NCI-H1417 (cell line): ENCODE measurements around the gene PURA.

Experiments used
- DNase-seq, 3 experiments: peaks; one replicate each; lab custom pipeline; 2025; lab: John Stamatoyannopoulos, UW

The PURA gene

DNA sequence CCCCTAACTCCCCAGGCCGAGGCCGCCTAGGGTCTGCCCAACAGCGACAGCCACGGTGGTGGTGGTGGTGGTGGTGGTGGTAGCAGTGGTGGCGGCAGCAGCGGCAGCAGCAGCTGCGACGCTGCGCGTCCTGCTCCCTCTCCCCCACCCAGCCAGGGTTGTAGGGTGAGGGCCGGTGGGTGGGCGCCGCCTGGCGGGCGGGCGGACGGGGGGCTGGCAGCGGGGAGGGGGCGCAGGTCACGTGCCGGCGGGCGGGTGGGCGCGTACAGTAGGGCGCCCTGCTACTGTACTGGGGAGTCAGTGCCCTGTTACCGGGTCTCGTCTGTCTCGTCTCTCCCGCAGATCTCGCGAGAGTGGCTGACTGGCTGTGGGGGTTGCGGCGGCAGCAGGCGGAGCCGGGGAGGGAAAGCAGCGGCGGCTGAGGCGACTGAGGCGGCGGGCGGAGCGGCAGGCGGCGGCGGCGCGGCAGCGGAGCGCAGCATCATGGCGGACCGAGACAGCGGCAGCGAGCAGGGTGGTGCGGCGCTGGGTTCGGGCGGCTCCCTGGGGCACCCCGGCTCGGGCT is at the start of gene PURA:
Gene PURA (plus strand): TSS at position 411 of the 565 bp plus-strand sequence. CDS start 73 bp downstream, at position 484.
- peak; percentile 86 to 92 (median 89) for DNase-seq

DNA sequence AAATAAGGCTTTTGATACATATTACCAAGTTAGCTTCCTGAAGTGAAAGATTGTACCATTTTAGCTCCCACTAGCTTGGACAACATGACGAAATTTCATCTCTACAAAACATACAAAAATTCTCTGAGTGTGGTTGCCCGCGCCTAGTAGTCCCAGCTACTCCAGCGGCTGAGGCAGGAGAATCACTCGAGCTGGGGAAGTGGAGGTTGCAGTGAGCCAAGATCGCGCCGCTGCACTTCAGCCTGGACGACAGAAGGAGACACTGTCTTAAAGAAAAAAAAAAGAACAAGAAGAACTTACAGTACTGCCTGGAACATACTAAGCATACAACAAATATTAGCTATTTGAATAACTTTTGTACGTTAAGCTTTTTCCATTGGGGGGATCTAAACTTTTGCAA is 41.1 kb upstream of the PURA start:
- DNase-seq, result no peak

DNA sequence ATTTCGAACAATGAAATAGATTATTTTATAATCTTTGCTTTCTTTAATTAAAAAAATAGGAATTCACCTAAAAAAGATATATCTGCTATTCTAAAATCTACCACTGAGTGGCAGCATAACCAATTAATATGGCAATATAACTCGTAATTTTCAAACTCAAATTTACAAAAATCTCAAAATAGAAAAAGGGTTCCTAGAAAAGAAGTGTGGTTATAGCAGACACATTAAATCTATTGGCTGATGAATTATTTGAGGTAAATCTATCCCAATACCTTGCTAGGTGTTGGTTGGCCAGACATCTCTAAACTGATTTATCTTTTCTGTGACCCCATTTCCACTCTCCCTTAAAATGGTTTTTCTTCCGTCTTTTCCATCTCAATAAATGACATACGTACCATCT is 40.6 kb upstream of the PURA start:
- peak in 2 of 3 experiments; percentile 5 to 10 for DNase-seq

DNA sequence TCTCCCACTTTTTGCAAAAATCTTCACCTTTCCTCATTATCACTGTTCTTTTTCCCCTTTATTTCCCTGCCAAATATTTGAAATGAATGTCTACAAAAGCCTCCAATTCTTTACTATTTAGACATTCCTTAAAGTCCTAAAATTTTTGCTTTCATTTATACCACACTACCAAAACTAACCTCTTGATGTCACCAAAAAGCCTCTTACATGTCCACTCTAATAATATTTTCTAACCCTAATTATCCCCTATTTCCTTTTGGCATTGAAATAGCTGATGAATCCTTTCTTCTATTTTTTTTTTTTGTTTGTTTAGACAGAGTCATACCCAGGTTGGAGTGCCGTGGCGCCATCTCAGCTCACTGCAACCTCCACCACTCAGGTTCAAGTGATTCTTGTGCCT is 38.5 kb upstream of the PURA start:
- DNase-seq, result peak in 1 of 3 experiments; percentile 29

DNA sequence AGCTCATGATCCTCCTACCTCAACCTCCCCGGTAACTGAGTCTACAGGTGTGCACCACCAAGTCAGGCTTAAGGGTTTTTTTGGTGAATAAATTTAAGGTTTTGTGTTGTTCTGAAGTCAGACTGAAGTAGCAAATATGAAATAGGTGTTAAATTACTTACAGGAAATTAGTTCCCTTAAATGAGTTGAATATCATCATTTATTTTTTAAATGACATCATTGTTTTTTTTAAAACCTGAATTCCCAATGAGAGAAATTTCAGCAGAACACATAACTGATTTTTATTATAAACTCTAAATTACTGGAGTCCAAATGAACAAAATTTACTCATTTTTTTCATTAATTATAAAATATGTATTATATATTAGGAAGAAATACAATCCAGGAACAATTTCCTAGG is 37.8 kb upstream of the PURA start:
- DNase-seq, result no peak

DNA sequence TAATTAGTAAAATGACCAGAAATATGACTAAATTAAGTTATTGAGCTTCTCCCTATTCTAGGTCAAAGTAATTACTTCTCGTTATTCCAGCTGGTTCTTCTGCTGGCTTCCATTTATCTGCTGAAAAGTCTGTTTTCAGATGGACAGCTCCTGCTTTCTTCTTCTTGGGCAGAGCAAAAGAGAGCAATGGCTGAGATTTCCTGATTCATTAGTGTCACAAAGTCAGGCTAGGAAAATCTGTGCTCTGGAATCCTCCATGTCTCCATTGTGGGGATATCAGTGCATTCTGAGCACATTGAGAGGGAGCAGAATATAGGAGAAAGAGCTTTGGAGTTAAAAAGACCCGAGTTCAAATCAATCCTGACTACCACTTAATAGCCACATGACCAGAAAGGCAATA is 37.1 kb upstream of the PURA start:
- DNase-seq, result no peak

DNA sequence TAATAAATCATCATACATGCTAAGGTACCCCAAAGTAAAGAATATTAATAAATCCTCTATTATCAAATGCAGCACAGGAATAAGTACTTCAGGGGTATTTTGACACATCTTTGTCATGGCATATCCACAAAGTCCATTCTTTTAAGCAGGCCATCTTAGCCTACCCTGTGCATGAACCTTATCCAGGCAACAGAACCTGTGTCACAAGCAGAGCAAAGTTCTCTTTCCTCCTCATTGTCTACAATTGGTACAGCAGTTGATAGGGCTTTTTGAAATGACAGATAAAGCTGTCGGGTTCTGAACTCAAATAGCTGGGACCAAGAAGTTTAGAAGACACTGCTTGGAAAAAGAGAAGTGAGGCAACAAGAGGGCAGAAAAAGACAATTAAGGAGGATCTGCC is 30.8 kb upstream of the PURA start:
- DNase-seq, result no peak

DNA sequence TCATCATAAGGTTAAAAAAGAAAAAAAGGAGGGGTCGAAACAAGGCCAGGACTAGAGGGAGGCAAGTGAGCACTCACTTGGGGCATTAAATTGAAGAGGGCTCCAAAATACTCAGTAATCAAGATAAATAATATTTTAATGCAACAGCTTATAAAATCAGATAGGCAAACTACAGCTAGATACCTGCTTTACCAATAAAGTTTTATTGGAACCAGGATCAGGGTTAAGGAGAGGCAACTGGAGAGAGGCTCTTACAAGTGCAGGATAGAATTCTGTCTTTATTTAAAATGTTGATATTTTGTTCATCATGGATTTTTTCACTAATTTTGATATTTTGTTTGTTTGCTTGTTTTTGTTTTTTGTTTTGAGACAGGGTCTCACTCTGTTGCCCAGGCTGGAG is 30.3 kb upstream of the PURA start:
- DNase-seq, result no peak

DNA sequence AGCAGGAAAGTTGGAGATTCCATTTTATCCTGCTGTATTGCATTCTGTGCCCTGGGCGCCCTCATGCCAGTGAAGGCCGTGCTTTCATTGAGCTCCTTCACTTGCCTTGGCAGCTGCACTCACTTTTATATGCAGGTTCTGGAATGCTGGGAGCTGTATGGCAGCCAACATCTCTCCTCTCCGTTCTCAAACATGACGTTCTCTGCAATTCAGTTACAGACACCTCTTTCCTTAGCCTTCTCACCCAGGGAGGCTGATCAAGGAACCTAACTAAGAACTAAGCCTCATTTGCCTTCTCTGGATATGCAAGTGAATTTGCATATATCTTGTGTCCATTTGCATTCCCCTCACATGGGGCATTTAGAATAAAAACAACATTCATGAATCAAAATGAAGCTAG is 29.4 kb upstream of the PURA start:
- no peak for DNase-seq

DNA sequence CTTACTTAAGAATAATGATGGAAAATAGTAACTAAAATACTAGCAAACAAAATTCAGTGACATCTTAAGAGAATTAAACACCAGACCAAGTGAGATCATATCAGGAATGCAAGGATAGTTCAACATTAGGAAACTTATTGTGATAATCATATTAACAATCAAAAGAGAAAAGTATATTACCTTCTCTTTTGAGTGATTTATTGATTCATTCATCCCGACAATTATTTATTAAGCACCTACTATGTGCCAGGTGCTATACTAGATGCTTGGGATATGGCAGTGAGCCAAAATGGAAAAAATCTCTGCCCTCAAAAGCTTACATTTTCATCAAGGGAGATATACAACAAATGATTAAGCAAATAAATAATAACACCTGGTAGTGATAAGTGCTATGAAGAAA is 23.7 kb upstream of the PURA start:
- DNase-seq, result no peak

DNA sequence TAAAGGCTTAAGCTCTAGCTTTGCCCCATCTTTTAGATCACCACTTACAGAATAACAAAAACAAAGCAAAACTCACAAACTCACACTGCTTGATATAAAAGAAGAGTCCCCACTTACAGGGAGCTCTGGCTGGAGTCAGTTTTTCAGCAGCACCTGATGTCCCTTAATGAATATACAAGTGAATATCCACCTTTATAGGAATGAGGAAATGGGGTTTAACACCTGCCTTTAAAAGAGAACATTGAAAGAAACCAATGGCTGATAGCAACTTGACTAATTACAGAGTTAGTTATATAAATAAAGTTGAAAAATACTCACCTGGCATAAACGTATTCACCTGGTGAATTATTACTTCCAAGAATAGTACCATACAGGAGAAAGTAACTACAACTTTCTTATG is 20.7 kb upstream of the PURA start:
- DNase-seq, result no peak

DNA sequence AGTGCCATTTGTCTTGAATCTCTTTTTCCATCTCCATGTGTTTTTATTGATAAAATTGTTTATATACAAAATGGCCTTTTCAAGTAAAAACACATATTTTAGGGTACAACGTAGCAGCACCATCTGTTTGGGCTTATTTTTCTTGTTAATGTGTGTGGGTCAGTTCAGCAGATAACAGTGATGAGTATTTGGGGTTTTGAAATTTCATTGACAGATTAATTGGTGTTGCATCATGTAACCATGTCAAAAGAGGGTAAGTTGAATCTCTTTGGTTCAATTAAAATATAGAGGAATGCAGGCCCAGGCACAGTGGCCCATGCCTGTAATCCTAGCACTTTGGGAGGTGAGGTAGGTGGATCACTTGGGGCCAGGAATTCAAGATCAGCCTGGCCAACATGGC is 20.0 kb upstream of the PURA start:
- no peak for DNase-seq

DNA sequence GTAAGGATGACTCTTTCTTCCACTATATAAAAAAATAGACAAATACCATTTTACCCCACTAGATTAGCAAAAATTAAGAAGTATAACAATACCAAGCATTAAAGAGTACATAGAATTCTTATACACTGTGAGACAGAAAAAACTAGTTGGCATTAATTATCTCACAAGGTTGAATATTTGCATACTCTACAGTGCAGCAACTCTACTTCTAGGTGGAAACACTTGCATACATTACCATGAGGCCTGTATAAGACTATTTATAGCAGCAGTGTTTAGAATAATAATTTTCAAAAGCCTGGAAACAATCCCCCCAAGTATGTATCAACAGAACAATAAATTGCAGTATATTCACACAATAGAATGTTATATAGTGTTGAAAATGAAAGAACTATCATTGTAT is 19.0 kb upstream of the PURA start:
- no peak for DNase-seq

DNA sequence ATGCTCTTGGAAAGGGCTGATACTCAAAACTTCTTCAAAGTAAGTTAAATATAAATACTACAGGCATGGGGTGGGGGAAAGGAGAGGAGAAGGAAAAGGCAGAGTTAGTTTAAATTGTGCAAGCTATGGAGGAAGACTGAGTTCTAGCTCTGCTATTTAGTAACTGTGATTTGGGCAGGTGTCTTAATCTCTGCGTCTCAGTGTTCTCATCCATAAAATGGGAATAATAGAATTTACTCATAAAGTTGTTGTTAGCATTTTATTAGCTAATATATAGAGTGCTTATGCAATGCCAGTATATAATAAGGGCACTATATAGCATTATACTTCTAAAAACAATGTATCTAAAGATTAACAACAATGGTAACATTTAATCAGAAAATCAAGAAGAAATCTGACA is 12.7 kb upstream of the PURA start:
- DNase-seq, result no peak

DNA sequence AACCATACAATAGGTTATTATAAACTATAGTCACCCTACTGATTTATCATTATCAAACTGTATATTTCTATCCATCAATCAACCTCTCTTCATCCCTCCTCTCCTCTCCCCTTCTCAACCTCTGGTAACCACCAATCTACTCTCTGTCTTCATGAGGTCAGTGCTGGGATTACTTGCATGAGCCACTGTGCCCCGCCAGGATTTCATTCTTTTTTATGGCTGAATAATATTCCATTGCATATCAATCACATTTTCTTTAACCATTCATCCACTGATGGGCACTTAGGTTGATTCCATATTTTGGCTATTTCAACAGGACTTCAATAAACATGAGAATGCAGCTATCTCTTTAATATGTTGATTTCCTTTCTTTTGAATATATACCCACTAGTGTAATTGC is 10.8 kb upstream of the PURA start:
- no peak for DNase-seq

DNA sequence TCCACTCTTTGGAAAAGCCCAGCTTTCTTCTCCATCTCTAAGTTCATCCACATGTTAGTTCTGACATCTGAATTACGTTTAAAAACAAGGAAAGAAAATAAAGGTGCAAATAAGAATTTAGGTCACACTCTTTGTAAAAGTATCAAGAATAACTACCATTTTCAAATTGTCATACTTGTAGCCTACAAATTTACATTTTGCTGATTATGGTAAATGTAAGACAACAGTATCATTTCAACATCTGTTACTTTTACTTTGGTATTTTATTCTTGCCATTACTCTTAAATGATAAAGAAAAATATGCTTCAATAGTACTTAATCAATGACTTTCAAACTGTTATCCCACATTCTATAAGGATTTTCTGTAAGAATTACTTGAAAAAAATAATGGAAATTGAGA is 9.8 kb upstream of the PURA start:
- DNase-seq, result no peak

DNA sequence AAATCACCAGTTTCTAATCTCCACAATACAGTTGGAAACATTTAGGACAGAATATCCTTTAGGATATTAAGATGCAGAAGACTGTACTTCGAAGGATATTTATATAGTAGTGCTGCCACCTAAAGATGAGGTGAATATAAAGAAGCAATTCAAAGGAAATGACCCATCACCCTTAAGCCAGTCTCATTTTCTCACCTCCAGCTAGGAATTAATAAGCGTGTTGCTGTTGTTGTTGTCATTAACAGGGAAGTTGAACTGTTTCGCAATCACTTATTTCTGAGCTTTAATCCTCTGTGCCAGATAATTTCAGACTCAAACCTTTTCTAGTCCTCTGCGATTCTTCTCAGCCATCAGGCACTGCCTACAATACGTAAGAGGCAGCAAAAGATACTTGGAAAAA is 7.8 kb upstream of the PURA start:
- peak in 2 of 3 experiments; percentile 2 to 15 for DNase-seq

DNA sequence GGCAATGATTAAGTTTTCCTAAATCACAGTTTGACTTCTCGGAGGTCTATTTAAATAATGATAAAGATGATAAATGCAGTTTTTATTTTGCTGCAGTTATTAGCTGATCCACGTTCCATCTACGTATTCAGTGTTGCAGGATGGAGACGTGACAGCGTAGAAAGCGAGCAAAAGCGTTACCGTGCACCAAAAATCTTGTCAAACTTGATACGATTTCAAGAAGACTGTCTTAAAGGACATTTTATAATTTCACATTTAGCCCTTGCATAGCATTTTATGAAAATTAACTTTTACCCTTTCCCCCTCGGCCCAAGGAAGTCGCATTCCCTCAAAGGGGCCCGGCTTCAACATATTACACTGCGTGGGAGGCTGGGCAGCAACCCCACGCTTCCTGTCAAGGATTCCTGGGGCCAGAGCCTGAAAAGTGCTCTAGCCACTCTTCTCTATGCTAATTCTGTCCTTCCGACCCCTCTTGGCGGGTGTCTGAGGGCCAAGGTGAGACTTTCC is 7.1 kb upstream of the PURA start:
- no peak for DNase-seq

DNA sequence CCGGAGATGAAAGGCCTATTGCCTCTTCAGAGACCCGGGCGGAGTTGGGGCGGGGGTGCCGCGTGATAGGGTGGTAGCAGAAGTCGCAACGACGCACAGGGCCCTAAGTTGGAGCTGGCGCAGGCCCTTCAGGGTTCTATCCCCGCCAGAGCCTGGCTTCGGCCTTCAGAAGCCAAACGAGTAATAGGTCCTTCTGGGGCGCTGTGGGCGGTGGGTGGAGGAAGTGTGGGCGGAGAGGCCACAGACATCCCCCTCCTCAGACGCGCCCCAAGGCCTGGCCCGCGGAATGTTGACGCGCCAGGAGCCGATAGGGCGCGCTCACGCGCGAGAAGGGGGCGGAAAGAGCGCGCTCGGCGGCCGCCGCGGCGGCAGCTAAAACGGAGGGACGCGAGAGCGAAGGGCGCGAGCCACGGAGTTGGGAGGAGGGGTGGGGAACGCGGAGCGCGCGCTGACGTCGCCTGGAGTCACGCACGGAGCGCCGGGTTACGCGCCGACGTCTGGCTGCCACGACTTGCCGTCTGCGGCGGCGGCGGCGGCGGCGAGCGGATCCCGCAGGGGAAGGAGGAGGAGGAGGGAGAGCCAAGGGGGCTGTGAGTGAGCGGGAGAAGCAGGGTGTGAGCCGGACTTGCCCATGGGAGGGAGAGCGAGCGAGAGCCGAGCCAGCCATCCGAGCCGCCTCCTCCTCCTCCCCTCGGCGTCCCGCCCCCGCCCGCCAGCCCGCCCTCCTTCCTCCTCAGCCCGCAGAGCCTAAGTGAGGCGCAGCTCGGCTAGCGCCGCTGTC is 6.4 kb upstream of the PURA start:
- peak; percentile 91 to 93 (median 93) for DNase-seq

DNA sequence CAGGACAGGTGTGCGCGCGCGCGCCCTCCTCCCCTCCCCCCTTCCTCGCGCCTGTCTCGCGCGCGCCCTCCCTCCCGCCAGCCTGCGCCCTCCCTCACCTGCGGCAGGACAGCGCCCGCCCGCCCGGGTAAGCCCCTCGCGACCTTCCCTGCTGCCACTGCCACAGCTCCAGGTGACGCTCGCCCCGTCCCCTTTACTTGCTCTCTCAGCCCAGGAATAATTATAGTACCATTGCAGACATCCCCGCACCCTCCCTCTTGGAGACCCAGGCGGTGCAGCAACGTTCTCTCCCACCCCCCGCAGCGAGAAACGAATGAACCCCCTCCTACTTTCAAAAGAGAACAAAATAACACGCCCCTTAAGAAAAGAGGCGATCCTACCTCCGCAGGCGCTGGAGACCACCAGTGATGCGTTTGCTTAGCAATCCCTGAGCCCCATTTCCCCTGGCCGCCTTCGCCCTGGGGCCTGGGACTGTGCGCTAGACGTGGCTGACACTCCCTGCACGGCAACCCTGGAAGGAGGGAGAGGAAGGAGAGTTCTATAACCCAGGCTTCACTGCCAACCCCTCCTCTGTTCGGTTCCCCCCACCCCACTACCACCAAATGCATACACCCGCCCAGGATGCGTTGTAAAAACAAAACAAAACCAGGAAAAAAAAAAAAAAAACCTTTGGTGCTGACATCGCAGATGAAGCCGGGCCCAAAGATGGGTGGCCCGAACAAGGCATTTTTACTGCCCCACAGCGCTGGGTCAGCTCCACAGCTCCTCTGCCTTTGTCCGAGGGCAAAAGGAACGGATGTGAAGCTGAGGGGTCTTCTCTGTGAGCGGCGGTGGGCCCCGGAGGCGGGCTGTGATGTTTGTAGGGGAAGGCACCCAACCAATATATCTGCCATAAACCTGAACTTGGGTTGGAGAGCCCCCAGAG is 5.6 kb upstream of the PURA start:
- DNase-seq, result peak in 2 of 3 experiments; percentile 35 to 73

DNA sequence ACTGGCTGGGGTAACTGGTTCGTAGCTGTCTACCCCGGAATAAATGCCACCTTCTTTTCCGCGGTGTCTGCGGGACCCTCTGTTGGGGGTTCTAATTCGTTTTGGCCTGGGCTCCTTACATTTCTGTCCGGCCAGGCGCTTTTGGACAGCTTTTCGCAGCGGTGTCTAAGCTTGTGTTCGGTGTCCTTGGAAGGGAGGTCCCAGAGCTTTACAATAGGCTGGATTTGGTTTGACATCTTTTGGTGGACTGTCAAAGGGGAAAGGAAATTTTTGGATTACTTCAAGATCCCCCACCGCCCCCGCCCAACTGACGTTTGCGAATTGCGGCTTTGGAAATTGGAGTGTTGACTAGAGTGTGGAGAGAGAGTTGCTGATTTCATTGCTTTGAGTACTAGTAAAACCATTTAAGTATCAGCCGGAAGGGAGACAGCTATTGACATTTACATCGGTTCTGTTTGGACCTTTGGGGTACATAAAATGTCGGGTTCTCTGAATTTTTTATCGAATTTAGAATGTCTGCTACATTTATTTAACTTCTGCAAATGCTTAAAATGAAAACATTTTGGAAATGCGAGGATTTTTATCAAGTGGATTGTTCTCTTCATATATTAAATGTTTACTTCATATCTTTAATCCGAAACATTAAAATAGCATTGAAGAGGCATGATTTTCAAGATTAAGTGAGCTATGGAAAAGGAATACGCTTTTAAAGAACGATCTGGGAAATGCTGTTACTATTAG is 4.7 kb upstream of the PURA start:
- peak in 2 of 3 experiments; percentile 12 to 27 for DNase-seq
